Natural killer cell (primary cell): ENCODE results near the gene MYO1D. TPM values are rescaled to one million over a fixed set of nuclear protein-coding genes. Genes with fewer than 3 reads are reported as not detected.
"Not testable (repeated sequence)": the region's sequence is repeated elsewhere in the genome, so short reads cannot be mapped to it uniquely, and the experiment has no call there.

ENCODE experiments used
- ATAC-seq, 3 donors: fragments of 150-1000 bp in 2 of 3; fragments of 200-7000 bp in 1 of 3; cut with Tn5 transposase; 1 replicate in 1 of 3; 2 replicates in 2 of 3; pipeline ENCODE4 v1.10.0; 2021; ENCODE audit warnings: mild to moderate bottlenecking in 2 of 3, moderate library complexity in 2 of 3
- DNase-seq, 2 donors: peaks; one replicate each; pipeline versions ENCODE4 v3.0.0 to v3.0.0-alpha.2; 2013 to 2021; ENCODE audit warnings: mixed read lengths in 1 of 2
- H3K27ac ChIP-seq: one replicate; pipeline ENCODE4 v1.5.1; 2013; ENCODE audit warnings: mild to moderate bottlenecking, low read length
- H3K27me3 ChIP-seq: one replicate; pipeline ENCODE4 v1.6.1; 2013; ENCODE audit warnings: low read length; ENCODE audit not compliant: control insufficient read depth, insufficient read depth
- H3K36me3 ChIP-seq: one replicate; pipeline ENCODE4 v1.6.1; 2013; ENCODE audit warnings: low read length; ENCODE audit not compliant: control insufficient read depth, insufficient read depth
- H3K4me1 ChIP-seq: one replicate; pipeline ENCODE4 v1.6.1; 2013; ENCODE audit warnings: low read length; ENCODE audit not compliant: control insufficient read depth, insufficient read depth
- H3K4me3 ChIP-seq: one replicate; pipeline ENCODE4 v1.5.1; 2013; ENCODE audit warnings: low read length
- H3K9me3 ChIP-seq: one replicate; pipeline ENCODE4 v1.6.1; 2013; ENCODE audit warnings: low read length; ENCODE audit not compliant: control insufficient read depth, insufficient read depth
- H3K27ac Mint-ChIP-seq, 2 donors: one replicate each; pipeline ENCODE4 v1.8.0; 2022; ENCODE audit warnings: mild to moderate bottlenecking in 2 of 2, mixed read lengths in 2 of 2, moderate library complexity in 1 of 2
- H3K27me3 Mint-ChIP-seq, 2 donors: one replicate each; pipeline ENCODE4 v1.8.0; 2022; ENCODE audit warnings: low read depth in 2 of 2, mixed read lengths in 2 of 2
- H3K36me3 Mint-ChIP-seq: one replicate; pipeline ENCODE4 v1.8.0; 2022; ENCODE audit warnings: mixed read lengths
- H3K4me1 Mint-ChIP-seq, 2 donors: one replicate each; pipeline ENCODE4 v1.8.0; 2022; ENCODE audit warnings: mixed read lengths in 2 of 2
- H3K4me3 Mint-ChIP-seq: one replicate; pipeline ENCODE4 v1.8.0; 2022; ENCODE audit warnings: mild to moderate bottlenecking, moderate library complexity, mixed read lengths
- H3K9me3 Mint-ChIP-seq, 2 donors: one replicate each; pipeline ENCODE4 v1.8.0; 2022; ENCODE audit warnings: mixed read lengths in 2 of 2
- WGBS: methylation state at CpG from one replicate; pipeline ENCODE4 v1.1.7; 2013; ENCODE audit warnings: missing lambda C conversion rate; ENCODE audit not compliant: insufficient coverage; 5-methylcytosine and 5-hydroxymethylcytosine counted together
- intact Hi-C: fragments of 100-400 bp; cut with micrococcal nuclease; formaldehyde crosslinking; loops from one replicate; pipeline ENCODE4 v1.14.2; 2022
- total RNA-seq, 4 donors: library from RNA; stranded (reverse); fragments of 120-200 nt in 1 of 4; gene quantifications; one replicate each; pipeline versions ENCODE4 v1.2.3 to v1.2.4, GENCODE V29; 2013 to 2022
- TF ChIP-seq, protein P1 (sequence below): fragments of 200-600 bp; IDR thresholded peaks from one replicate; pipeline ENCODE4 v1.8.0; 2022; ENCODE audit warnings: antibody characterized with exemption

MYO1D gene
- total RNA-seq, 3 donors from 2014 or later (not counting 1 experiment from before 2014, with no cell fraction given), result 6.8 to 20.2 (median 10.5) TPM

DNA sequence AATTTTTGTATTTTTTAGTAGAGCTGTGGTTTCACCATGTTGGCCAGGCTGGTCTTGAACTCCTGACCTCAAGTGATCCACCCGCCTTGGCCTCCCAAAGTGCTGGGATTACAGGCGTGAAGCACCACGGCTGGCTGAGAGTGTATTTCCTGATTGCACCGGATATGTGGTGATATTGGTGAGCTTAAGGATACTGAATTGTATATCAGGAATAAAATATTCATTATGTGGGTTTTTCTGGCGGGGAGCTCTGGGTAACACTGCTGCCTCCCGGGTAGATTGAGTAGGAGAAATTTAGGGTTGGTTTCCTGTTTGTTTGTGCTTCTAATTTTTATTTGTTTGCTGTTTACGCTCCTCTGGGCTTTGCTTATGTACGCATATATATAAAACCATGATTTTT is 43.4 kb upstream of the MYO1D start:
- WGBS, result 69% methylated on average over 6 of the region's 8 CpGs
- Mint-ChIP-seq H3K27me3 (peaks cover 0 to 12% of the 10 kb centered on the region in 2 donors), H3K27ac (no peak overlapping the region), H3K36me3 (no peaks in the 10 kb centered on the region), H3K9me3 (no peaks in the 10 kb centered on the region), H3K4me3 (no peak overlapping the region), H3K4me1 (peaks cover 9 to 10% of the 10 kb centered on the region in 2 donors)
- TF ChIP-seq, protein P1, sequence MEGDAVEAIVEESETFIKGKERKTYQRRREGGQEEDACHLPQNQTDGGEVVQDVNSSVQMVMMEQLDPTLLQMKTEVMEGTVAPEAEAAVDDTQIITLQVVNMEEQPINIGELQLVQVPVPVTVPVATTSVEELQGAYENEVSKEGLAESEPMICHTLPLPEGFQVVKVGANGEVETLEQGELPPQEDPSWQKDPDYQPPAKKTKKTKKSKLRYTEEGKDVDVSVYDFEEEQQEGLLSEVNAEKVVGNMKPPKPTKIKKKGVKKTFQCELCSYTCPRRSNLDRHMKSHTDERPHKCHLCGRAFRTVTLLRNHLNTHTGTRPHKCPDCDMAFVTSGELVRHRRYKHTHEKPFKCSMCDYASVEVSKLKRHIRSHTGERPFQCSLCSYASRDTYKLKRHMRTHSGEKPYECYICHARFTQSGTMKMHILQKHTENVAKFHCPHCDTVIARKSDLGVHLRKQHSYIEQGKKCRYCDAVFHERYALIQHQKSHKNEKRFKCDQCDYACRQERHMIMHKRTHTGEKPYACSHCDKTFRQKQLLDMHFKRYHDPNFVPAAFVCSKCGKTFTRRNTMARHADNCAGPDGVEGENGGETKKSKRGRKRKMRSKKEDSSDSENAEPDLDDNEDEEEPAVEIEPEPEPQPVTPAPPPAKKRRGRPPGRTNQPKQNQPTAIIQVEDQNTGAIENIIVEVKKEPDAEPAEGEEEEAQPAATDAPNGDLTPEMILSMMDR, result no peak
- H3K36me3 ChIP-seq, result no peaks in the 10 kb centered on the region
- no peak overlapping the region for H3K27ac ChIP-seq
- no peaks in the 10 kb centered on the region for H3K4me1 ChIP-seq
- intact Hi-C loops, result no loop called here
- H3K27me3 ChIP-seq, result no peaks in the 10 kb centered on the region
- ATAC-seq (no peak), DNase-seq (no peak)
- no peak overlapping the region for H3K4me3 ChIP-seq
- no peaks in the 10 kb centered on the region for H3K9me3 ChIP-seq

GRCh38 chr17:32919876-32920275 is 43.0 kb upstream of the MYO1D start:
- DNase-seq, H3K9me3 ChIP-seq, H3K27me3 ChIP-seq, H3K4me3 Mint-ChIP-seq, H3K36me3 Mint-ChIP-seq, H3K4me1 Mint-ChIP-seq, H3K4me1 ChIP-seq, ATAC-seq, H3K27ac ChIP-seq, H3K36me3 ChIP-seq, H3K9me3 Mint-ChIP-seq, H3K27ac Mint-ChIP-seq, H3K4me3 ChIP-seq: not testable (repeated sequence)
- peaks cover 0 to 12% of the 10 kb centered on the region in 2 donors for H3K27me3 Mint-ChIP-seq
- 92% methylated on average over 3 of the region's 4 CpGs for WGBS
- intact Hi-C loops, result loop anchor here (10.0 kb wide), 1 partner anchor 265 kb away; no protein-coding TSS in a partner anchor

- H3K4me3 Mint-ChIP-seq, result no peak overlapping the region
- peaks cover 9 to 10% of the 10 kb centered on the region in 2 donors for H3K4me1 Mint-ChIP-seq
Measured at GRCh38 chr17:32917842-32918241, 40.9 kb upstream of the MYO1D start.

GRCh38 chr17:32917081-32917480 is 40.2 kb upstream of the MYO1D start:
- no peak for DNase-seq
- ATAC-seq, result no peak
- TF ChIP-seq, protein P1, result no peak
- intact Hi-C loops, result loop anchor here (10.0 kb wide), 1 partner anchor 262 kb away; no protein-coding TSS in a partner anchor
- H3K27ac ChIP-seq, result no peak overlapping the region
- Mint-ChIP-seq H3K9me3 (no peaks in the 10 kb centered on the region), H3K27ac (no peak overlapping the region), H3K27me3 (peaks cover 0 to 6% of the 10 kb centered on the region in 2 donors), H3K4me1 (peaks cover 9 to 10% of the 10 kb centered on the region in 2 donors), H3K36me3 (no peaks in the 10 kb centered on the region), H3K4me3 (no peak overlapping the region)
- H3K9me3 ChIP-seq, result no peaks in the 10 kb centered on the region
- no peaks in the 10 kb centered on the region for H3K4me1 ChIP-seq
- H3K27me3 ChIP-seq, result no peaks in the 10 kb centered on the region
- no peak overlapping the region for H3K4me3 ChIP-seq
- H3K36me3 ChIP-seq, result no peaks in the 10 kb centered on the region

More at GRCh38 chr17:32917842-32918241, 40.9 kb upstream of the MYO1D start:
- Mint-ChIP-seq H3K27ac (no peak overlapping the region), H3K27me3 (peaks cover 0 to 6% of the 10 kb centered on the region in 2 donors), H3K36me3 (no peaks in the 10 kb centered on the region), H3K9me3 (no peaks in the 10 kb centered on the region)
- 82% methylated on average over 5 of the region's 5 CpGs for WGBS
- Histone ChIP-seq H3K4me3 (no peak overlapping the region), H3K36me3 (no peaks in the 10 kb centered on the region), H3K9me3 (no peaks in the 10 kb centered on the region), H3K27me3 (no peaks in the 10 kb centered on the region), H3K4me1 (no peaks in the 10 kb centered on the region), H3K27ac (no peak overlapping the region)
- DNase-seq, result no peak
- intact Hi-C loops, result loop anchor here (10.0 kb wide), 1 partner anchor 263 kb away; no protein-coding TSS in a partner anchor
- TF ChIP-seq, protein P1, result no peak
- ATAC-seq, result no peak
